IMR-90 (cell line): ENCODE data around the gene EPB41L3. TPM values are rescaled to one million over a fixed set of nuclear protein-coding genes. Genes with fewer than 3 reads are reported as not detected.

Experiments used
- ATAC-seq: fragments of 200-7000 bp; cut with Tn5 transposase; 2 replicates; pipeline ENCODE4 v1.9.1; 2020; ENCODE audit warnings: low read depth, mild to moderate bottlenecking, moderate library complexity
- BruUV-seq: library from RNA; stranded (reverse); fragments of 400-500 nt; replicated peaks from 2 replicates; lab custom pipeline; 2021; lab: Mats Ljungman, UMichigan
- CTCF ChIA-PET: fragments of 300-600 bp; formaldehyde crosslinking; extraction: SDS; loops from one replicate; lab custom pipeline; 2021; ENCODE audit warnings: antibody characterized with exemption; lab: Yijun Ruan, JAX
- POLR2A ChIA-PET: fragments of 300-600 bp; sonication (Branson Sonifier 250); formaldehyde crosslinking; loops from one replicate; lab custom pipeline; 2022; ENCODE audit warnings: antibody characterized with exemption; ENCODE audit not compliant: unreplicated experiment; lab: Charles Lee
- DNase-seq: peaks from one replicate; pipeline ENCODE4 v3.0.0; 2013
- H2AFZ ChIP-seq: replicated peaks from 2 replicates; pipeline ENCODE3; 2013; ENCODE audit warnings: low read length, mild to moderate bottlenecking; ENCODE audit not compliant: poor library complexity
- H2AK5ac ChIP-seq: 2 replicates; pipeline ENCODE4 v1.6.1; 2013; ENCODE audit warnings: low read depth, low read length, inconsistent platforms
- H2AK9ac ChIP-seq: replicated peaks from 2 replicates; pipeline ENCODE3; 2013; ENCODE audit warnings: mild to moderate bottlenecking, low read depth, low read length, moderate library complexity; ENCODE audit not compliant: poor library complexity
- H2BK120ac ChIP-seq: 2 replicates; pipeline ENCODE4 v1.6.1; 2013; ENCODE audit warnings: low read depth, low read length, inconsistent platforms
- H2BK15ac ChIP-seq: 3 replicates; pipeline ENCODE4 v1.6.1; 2013; ENCODE audit warnings: low read depth, low read length, inconsistent platforms
- H2BK20ac ChIP-seq: 2 replicates; pipeline ENCODE4 v1.6.1; 2013; ENCODE audit warnings: low read depth, mild to moderate bottlenecking, inconsistent platforms, low read length, moderate library complexity
- H2BK5ac ChIP-seq: 2 replicates; pipeline ENCODE4 v1.6.1; 2013; ENCODE audit warnings: mild to moderate bottlenecking, low read depth, low read length, inconsistent platforms; ENCODE audit not compliant: poor library complexity, severe bottlenecking
- H3K14ac ChIP-seq: replicated peaks from 2 replicates; pipeline ENCODE4 v1.6.1; 2013; ENCODE audit warnings: low read depth, low read length, inconsistent platforms
- H3K18ac ChIP-seq: 2 replicates; pipeline ENCODE4 v1.6.1; 2013; ENCODE audit warnings: low read depth, low read length, control low read depth
- H3K23ac ChIP-seq: 2 replicates; pipeline ENCODE4 v1.6.1; 2013; ENCODE audit warnings: low read depth, low read length, inconsistent platforms
- H3K27ac ChIP-seq: 2 replicates; pipeline ENCODE4 v1.5.1; 2013; ENCODE audit warnings: mild to moderate bottlenecking, control low read depth, low read length; ENCODE audit not compliant: insufficient read depth
- H3K27me3 ChIP-seq: 2 replicates; pipeline ENCODE4 v1.6.1; 2013; ENCODE audit warnings: low read length; ENCODE audit not compliant: control insufficient read depth, insufficient read depth
- H3K36me3 ChIP-seq: 2 replicates; pipeline ENCODE4 v1.6.1; 2013; ENCODE audit warnings: low read length, mixed read lengths; ENCODE audit not compliant: control insufficient read depth, insufficient read depth
- H3K4ac ChIP-seq: 2 replicates; pipeline ENCODE4 v1.6.1; 2013; ENCODE audit warnings: low read depth, low read length, inconsistent platforms
- H3K4me1 ChIP-seq: 2 replicates; pipeline ENCODE4 v1.6.1; 2013; ENCODE audit warnings: low read length, mixed read lengths; ENCODE audit not compliant: control insufficient read depth, insufficient read depth
- H3K4me2 ChIP-seq: 2 replicates; pipeline ENCODE4 v1.6.1; 2013; ENCODE audit warnings: low read depth, mild to moderate bottlenecking, control low read depth, low read length, moderate library complexity
- H3K4me3 ChIP-seq: 2 replicates; pipeline ENCODE4 v1.5.1; 2013; ENCODE audit warnings: low read depth, mild to moderate bottlenecking, control low read depth, low read length, moderate library complexity; ENCODE audit not compliant: insufficient read depth
- H3K56ac ChIP-seq: 2 replicates; pipeline ENCODE4 v1.6.1; 2013; ENCODE audit warnings: low read length, inconsistent platforms; ENCODE audit not compliant: insufficient read depth; ENCODE audit errors: extremely low read depth
- H3K79me1 ChIP-seq, 2 experiments: 2 replicates each; pipeline ENCODE4 v1.6.1; 2013; ENCODE audit warnings: low read length in 2 of 2, inconsistent platforms in 1 of 2, low read depth in 1 of 2
- H3K9ac ChIP-seq: 2 replicates; pipeline ENCODE4 v1.6.1; 2013; ENCODE audit warnings: low read depth, low read length, control low read depth
- H3K9me1 ChIP-seq: 2 replicates; pipeline ENCODE4 v1.6.1; 2013; ENCODE audit warnings: low read length, inconsistent platforms; ENCODE audit not compliant: insufficient read depth
- H3K9me3 ChIP-seq: 2 replicates; pipeline ENCODE4 v1.6.1; 2013; ENCODE audit warnings: low read length; ENCODE audit not compliant: control insufficient read depth, insufficient read depth
- H4K20me1 ChIP-seq: 2 replicates; pipeline ENCODE4 v1.6.1; 2013; ENCODE audit warnings: low read length, inconsistent platforms; ENCODE audit not compliant: insufficient read depth
- H4K5ac ChIP-seq: 2 replicates; pipeline ENCODE4 v1.6.1; 2013; ENCODE audit warnings: mild to moderate bottlenecking, low read depth, low read length, control low read depth
- H4K8ac ChIP-seq, 2 experiments: 2 replicates each; pipeline ENCODE4 v1.6.1; 2013; ENCODE audit warnings: low read depth in 2 of 2, low read length in 2 of 2, control low read depth in 1 of 2, inconsistent platforms in 1 of 2
- H4K91ac ChIP-seq: 2 replicates; pipeline ENCODE4 v1.6.1; 2013; ENCODE audit warnings: low read depth, low read length, inconsistent platforms; ENCODE audit not compliant: insufficient read depth
- FOS ChIP-seq: fragments of 150-350 bp; IDR thresholded peaks from 2 replicates; pipeline ENCODE4 v1.6.1; 2016; ENCODE audit warnings: low read depth, low read length
- MXI1 ChIP-seq: IDR thresholded peaks from 2 replicates; pipeline ENCODE4 v1.6.1; 2012; ENCODE audit warnings: low read depth, mild to moderate bottlenecking, low read length, moderate library complexity, borderline replicate concordance
- POLR2A ChIP-seq: IDR thresholded peaks from 2 replicates; pipeline ENCODE4 v1.6.1; 2012; ENCODE audit warnings: mild to moderate bottlenecking, low read depth, low read length
- RCOR1 ChIP-seq: IDR thresholded peaks from 2 replicates; pipeline ENCODE4 v1.6.1; 2012; ENCODE audit warnings: mild to moderate bottlenecking, low read length, improper control_type of control experiment; ENCODE audit not compliant: insufficient replicate concordance
- RFX5 ChIP-seq: IDR thresholded peaks from 2 replicates; pipeline ENCODE4 v1.8.0; 2012; ENCODE audit warnings: low read depth, mild to moderate bottlenecking, low read length, moderate library complexity
- WGBS, 2 experiments: methylation state at CpG; one replicate each; pipeline versions ENCODE4 v1.1.5 to v1.1.7; 2013; ENCODE audit warnings: missing lambda C conversion rate in 2 of 2; ENCODE audit not compliant: insufficient read length in 1 of 2; ENCODE audit errors: extremely low coverage in 2 of 2; 5-methylcytosine and 5-hydroxymethylcytosine counted together
- dilution Hi-C: fragments of 300-500 bp; cut with HindIII; formaldehyde crosslinking; loops from one replicate; pipeline ENCODE4 v1.14.3; 2018; ENCODE audit warnings: low sequenced_read_pairs; ENCODE audit not compliant: unreplicated experiment
- in situ Hi-C: fragments of 300-500 bp; cut with MboI; formaldehyde crosslinking; loops from 3 replicates; pipeline ENCODE4 v1.14.3; 2019; ENCODE audit warnings: low sequenced_read_pairs, inconsistent platforms, mixed read lengths
- intact Hi-C: fragments of 100-400 bp; cut with micrococcal nuclease; formaldehyde crosslinking; loops from 2 replicates; pipeline ENCODE4 v1.10.0; 2022
- polyA plus RNA-seq, 3 experiments: library from polyadenylated mRNA; depleted of rRNA; stranded (reverse); fragments of >200 nt; gene quantifications; 2 replicates each; pipeline ENCODE4 v1.2.3, GENCODE V29; 2012; ENCODE audit warnings: low replicate concordance in 1 of 3
- total RNA-seq: library from RNA; depleted of rRNA; stranded (reverse); fragments of >200 nt; gene quantifications from 2 replicates; pipeline ENCODE4 v1.2.3, GENCODE V29; 2012

EPB41L3 gene
- total and polyA plus RNA-seq, 2 of the 4 experiments (the other 2 are of a cell fraction): 36.6 to 70.3 TPM

DNA sequence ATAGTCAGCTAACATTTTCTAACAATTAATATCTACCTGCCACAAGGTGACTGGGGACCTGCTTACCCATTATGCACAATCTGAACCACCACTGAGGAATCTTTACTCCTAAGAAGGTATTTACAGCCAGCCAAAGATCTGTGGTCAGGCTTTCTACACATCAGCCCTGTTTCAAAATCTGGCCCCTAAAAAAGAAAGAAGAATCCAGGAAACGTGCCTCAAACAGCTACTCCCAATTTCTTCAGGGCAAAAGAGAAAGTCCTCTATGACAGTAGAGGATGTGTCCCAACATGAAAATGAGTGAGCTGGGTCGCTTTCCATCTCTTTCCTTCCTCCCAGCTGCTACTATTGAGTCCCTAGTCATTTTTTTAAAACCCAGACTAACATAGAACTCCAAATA is 79.5 kb downstream of the EPB41L3 start:
- Histone ChIP-seq H3K18ac (no peak overlapping the region; the same call in 1 of the 2 replicates), H2BK5ac (no peak overlapping the region), H3K27me3 (no peaks in the 10 kb centered on the region), H3K56ac (no peak overlapping the region), H3K4ac (no peak overlapping the region), H2AFZ (no peak overlapping the region), H2BK20ac (no peak overlapping the region), H3K14ac (no peak overlapping the region), H4K5ac (no peak overlapping the region), H3K9ac (no peak overlapping the region), H2BK15ac (no peak overlapping the region), H3K4me2 (no peak overlapping the region), H4K8ac (no peak overlapping the region), H2AK9ac (no peak overlapping the region), H3K4me3 (no peak overlapping the region), H3K27ac (no peak overlapping the region), H3K79me1 (peaks cover 4 to 23% of the 10 kb centered on the region in 2 experiments; a peak in 3 of 4 replicates), H3K36me3 (no peaks in the 10 kb centered on the region), H3K9me3 (no peaks in the 10 kb centered on the region), H2AK5ac (no peak overlapping the region), H3K9me1 (0 out of 2 replicates have a peak, but pooled peaks cover 4% of the 10 kb centered on the region), H3K4me1 (peaks cover 6% of the 10 kb centered on the region), H3K23ac (no peak overlapping the region), H4K91ac (no peak overlapping the region), H2BK120ac (no peak overlapping the region), H4K20me1 (no peaks in the 10 kb centered on the region)
- DNase-seq: no peak
- BruUV-seq: no TSS peak
- in situ Hi-C loops: no loop called here
- WGBS, 2 experiments: no CpG with 5 or more reads among the region's 2 CpGs
- intact Hi-C loops: loop anchor here (5.0 kb wide), 1 partner anchor 63 kb away; no protein-coding TSS in a partner anchor
- dilution Hi-C loops: no loop called here
- ATAC-seq: no peak
- TF ChIP-seq POLR2A: no peak
- no peak for TF ChIP-seq MXI1
- no peak for TF ChIP-seq RFX5
- TF ChIP-seq FOS: no peak
- TF ChIP-seq RCOR1: no peak
- ChIA-PET CTCF (no interaction called here), POLR2A (no interaction called here)
